ENCODE results near the gene PREX1.

DNA sequence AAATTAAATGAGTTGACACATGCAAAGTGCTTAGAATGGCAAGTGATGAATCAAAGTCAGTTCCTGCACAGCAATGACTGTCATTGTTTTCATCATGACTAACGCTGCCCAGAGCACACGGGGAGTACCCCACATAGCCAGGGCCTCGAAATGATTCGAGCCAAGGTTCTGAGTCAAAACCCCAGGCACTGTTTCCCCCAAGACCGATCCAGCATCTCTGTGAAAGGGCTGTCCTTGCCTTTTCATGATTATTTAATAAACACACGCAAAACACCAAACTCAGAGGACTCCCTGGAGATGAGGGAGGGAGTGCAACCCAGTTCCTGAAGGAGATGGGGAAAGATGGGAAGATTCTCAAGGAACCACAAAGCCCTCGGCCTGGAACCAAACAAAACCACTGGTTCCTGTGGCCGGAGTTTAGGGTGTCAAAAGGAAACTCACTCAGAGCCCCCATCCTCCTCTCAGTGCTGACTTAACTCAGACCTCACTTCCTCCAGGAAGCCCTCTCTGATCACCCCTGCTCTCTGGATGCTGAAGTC, 3.8 kb downstream of the PREX1 start:
- TF ChIP-seq CTCF (IDR thresholded peaks at IDR 0.05) (no peak), POLR2A (IDR thresholded peaks at IDR 0.05) (no peak)

All from adrenal gland (tissue), 5 donors.